Heart right ventricle (tissue), 16 donors: ENCODE measurements around the gene SHISA6. TPM values are rescaled to one million over a fixed set of nuclear protein-coding genes. Genes with fewer than 3 reads are reported as not detected.

Experiments
- ATAC-seq, 8 donors: fragments of 200-7000 bp; cut with Tn5 transposase; one replicate each; pipeline ENCODE4 v1.9.1; 2020; ENCODE audit warnings: mild to moderate bottlenecking in 8 of 8, moderate library complexity in 8 of 8, moderate number of reproducible peaks in 1 of 8
- DNase-seq, 2 donors: peaks; one replicate each; pipeline ENCODE4 v3.0.0-alpha.2; 2020
- H3K27ac ChIP-seq, 10 donors: fragments of 200-600 bp; sonication (generic) in 2 of 10; one replicate each; pipeline versions ENCODE4 v1.5.0 to v1.8.0; 2020 to 2022; ENCODE audit warnings: mild to moderate bottlenecking in 3 of 10
- H3K27me3 ChIP-seq, 7 donors: fragments of 200-600 bp; one replicate each; pipeline ENCODE4 v1.8.0; 2021 to 2022; ENCODE audit warnings: mild to moderate bottlenecking in 2 of 7
- H3K36me3 ChIP-seq, 9 donors: fragments of 200-600 bp; sonication (generic) in 1 of 9; one replicate each; pipeline versions ENCODE4 v1.5.0 to v1.8.0; 2020 to 2022; ENCODE audit warnings: mild to moderate bottlenecking in 2 of 9
- H3K4me1 ChIP-seq, 9 donors: fragments of 200-600 bp; sonication (generic) in 1 of 9; one replicate each; pipeline versions ENCODE4 v1.5.0 to v1.8.0; 2020 to 2022; ENCODE audit warnings: mild to moderate bottlenecking in 4 of 9
- H3K4me3 ChIP-seq, 10 donors: fragments of 200-600 bp; sonication (generic) in 2 of 10; one replicate each; pipeline versions ENCODE4 v1.5.0 to v1.8.0; 2020 to 2022; ENCODE audit warnings: mild to moderate bottlenecking in 7 of 10, moderate library complexity in 2 of 10
- H3K9me3 ChIP-seq, 11 donors: fragments of 200-600 bp in 10 of 11; sonication (generic) in 2 of 11; one replicate each; pipeline versions ENCODE4 v1.5.0 to v1.8.0; 2013 to 2022; ENCODE audit warnings: mild to moderate bottlenecking in 2 of 11, control low read depth in 1 of 11, moderate library complexity in 1 of 11
- WGBS, 2 donors: extraction: QIAGEN DNeasy Blood & Tissue Kit; methylation state at CpG; one replicate each; pipeline ENCODE4 v1.1.7; 2013; ENCODE audit warnings: inconsistent platforms in 1 of 2; 5-methylcytosine and 5-hydroxymethylcytosine counted together
- intact Hi-C, 10 donors: fragments of 100-400 bp; cut with DNase I; formaldehyde crosslinking; loops; one replicate each; pipeline versions ENCODE4 v1.11.1 to v1.14.2; 2022
- polyA plus RNA-seq, 2 donors: library from polyadenylated mRNA; stranded (reverse); fragments of 200-250 nt; gene quantifications; one replicate each; pipeline ENCODE4 v1.2.3, GENCODE V29; 2013
- total RNA-seq, 10 donors: library from RNA; stranded (reverse); fragmentation: NEBNext Ultra II Directional in 3 of 10; extraction: Animal tissue kit (Norgen Biotek cat#: 25700) in 3 of 10; gene quantifications; one replicate each; pipeline versions ENCODE4 v1.2.1 to v1.2.4, GENCODE V29; 2021 to 2023
- TF ChIP-seq, protein P1 (sequence below), 9 donors: fragments of 200-600 bp; sonication (generic) in 2 of 9; IDR thresholded peaks; one replicate each; pipeline versions ENCODE4 v1.5.0 to v1.8.0; 2021 to 2022; ENCODE audit warnings: antibody characterized with exemption in 9 of 9, mild to moderate bottlenecking in 5 of 9, moderate library complexity in 1 of 9
- donor health status: Arrhythmogenic right ventricular cardiomyopathy.
- donor health status: ischemic (EF 13 %, LVEDD 7.1; RV severe dilation, severe dysfunction).
- donor health status: healthy with polysubstance abuse.
- donor health status: DM: no; HTN: yes; CAD: no.
- donor health status: DM: no; HTN: no; CAD: no.
- donor health status: ischemic (EF 25% LVEDD 6.9; RV normal size, moderate dysfunction).
- donor health status: ischemic (EF 25% LVEDD 5.7; RV mildly dilated, moderate dysfunction).
- donor health status: healthy.
- donor health status: DM: yes; HTN: yes; CAD: no.
- donor health status: Ischemic cardiomyopathy.
- donor health status: ischemic (EF 35%, LVEDD 5.7; RV mildly dilated, moderate dysfunction).
- donor health status: nonischemic (EF 11% LVEDD 7.7; RV severe dilation, severe dysfunction).
- donor health status: DM: yes; HTN: yes; CAD: no.
- donor health status: PGD.
- donor health status: ischemic (EF 29% LVEDD 5.4; RV normal size, mild dysfunction).
- donor health status: nonischemic (EF 23%, LVEDD 6.1; RV moderate dilation, normal function).

The SHISA6 gene
- total and polyA plus RNA-seq, 12 donors = 0.06 to 0.66 (median 0.23) TPM

DNA sequence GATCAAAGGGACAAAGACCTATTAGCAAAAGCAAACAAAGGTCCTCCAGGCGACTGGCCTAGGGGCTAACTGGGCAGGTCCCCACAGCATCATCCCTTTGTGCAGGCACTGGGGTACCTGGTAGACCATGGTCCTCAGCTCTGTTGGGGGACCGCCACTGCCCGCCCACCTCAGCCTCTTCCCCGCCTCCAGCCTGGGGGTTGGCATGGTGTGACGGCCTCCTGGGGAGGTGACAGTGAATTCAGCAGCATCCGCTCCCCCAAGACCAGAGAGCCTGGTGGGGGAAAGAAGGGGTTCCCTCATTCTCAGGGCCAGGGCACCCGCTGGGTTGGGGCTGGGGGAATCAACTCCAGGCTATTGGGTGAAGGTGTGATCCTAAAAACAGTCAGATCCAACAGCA is 318.6 kb downstream of the SHISA6 start:
- Histone ChIP-seq H3K4me3 (no peak overlapping the region), H3K36me3 (no peaks in the 10 kb centered on the region), H3K9me3 (peaks cover 0 to 5% (median 0%) of the 10 kb centered on the region in 11 donors), H3K4me1 (no peaks in the 10 kb centered on the region), H3K27me3 (peaks cover 0 to 8% (median 0%) of the 10 kb centered on the region in 7 donors), H3K27ac (no peak overlapping the region)
- WGBS, 2 donors = 73 to 75% methylated on average over 7 of the region's 7 CpGs
- intact Hi-C loops = loop anchor here in 1 of 10 donors (10.0 kb wide), 1 partner anchor 55 kb away; no protein-coding TSS in a partner anchor
- TF ChIP-seq, protein P1, sequence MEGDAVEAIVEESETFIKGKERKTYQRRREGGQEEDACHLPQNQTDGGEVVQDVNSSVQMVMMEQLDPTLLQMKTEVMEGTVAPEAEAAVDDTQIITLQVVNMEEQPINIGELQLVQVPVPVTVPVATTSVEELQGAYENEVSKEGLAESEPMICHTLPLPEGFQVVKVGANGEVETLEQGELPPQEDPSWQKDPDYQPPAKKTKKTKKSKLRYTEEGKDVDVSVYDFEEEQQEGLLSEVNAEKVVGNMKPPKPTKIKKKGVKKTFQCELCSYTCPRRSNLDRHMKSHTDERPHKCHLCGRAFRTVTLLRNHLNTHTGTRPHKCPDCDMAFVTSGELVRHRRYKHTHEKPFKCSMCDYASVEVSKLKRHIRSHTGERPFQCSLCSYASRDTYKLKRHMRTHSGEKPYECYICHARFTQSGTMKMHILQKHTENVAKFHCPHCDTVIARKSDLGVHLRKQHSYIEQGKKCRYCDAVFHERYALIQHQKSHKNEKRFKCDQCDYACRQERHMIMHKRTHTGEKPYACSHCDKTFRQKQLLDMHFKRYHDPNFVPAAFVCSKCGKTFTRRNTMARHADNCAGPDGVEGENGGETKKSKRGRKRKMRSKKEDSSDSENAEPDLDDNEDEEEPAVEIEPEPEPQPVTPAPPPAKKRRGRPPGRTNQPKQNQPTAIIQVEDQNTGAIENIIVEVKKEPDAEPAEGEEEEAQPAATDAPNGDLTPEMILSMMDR (IDR thresholded peaks at IDR 0.05) = no peak
- ATAC-seq (no peak), DNase-seq (no peak)

DNA sequence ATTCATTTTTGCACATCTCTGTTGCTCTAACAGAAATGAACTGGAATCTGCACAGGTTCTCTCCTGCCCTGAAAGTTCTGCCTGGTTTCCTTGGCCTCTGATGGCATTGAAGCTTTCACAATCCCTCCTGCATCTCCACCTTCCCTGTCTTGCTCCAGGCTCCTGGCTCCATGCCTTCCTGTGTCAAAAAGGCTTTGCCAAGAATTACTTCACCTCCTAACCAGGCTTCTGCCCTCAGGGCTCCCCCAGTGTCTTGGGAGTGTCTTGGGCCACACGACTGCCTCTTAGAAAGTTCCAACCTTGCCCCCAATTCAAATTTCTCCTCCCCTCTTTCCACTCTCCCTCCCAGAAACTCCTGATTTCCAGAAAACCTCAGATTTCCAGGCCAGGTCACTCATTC is 320.3 kb downstream of the SHISA6 start:
- no peak overlapping the region for H3K27ac ChIP-seq
- TF ChIP-seq, protein P1 (IDR thresholded peaks at IDR 0.05) = no peak
- H3K27me3 ChIP-seq = peaks cover 0 to 8% (median 0%) of the 10 kb centered on the region in 7 donors
- 89% methylated on average over 1 of the region's 1 CpG for WGBS, 2 donors
- ATAC-seq (no peak), DNase-seq (no peak)
- H3K4me3 ChIP-seq = no peak overlapping the region
- peaks cover 0 to 5% (median 0%) of the 10 kb centered on the region in 11 donors for H3K9me3 ChIP-seq
- H3K36me3 ChIP-seq = no peaks in the 10 kb centered on the region
- H3K4me1 ChIP-seq = no peaks in the 10 kb centered on the region
- intact Hi-C loops = loop anchor here in 1 of 10 donors (10.0 kb wide), 2 partner anchors 64 to 76 kb away; no protein-coding TSS in a partner anchor

DNA sequence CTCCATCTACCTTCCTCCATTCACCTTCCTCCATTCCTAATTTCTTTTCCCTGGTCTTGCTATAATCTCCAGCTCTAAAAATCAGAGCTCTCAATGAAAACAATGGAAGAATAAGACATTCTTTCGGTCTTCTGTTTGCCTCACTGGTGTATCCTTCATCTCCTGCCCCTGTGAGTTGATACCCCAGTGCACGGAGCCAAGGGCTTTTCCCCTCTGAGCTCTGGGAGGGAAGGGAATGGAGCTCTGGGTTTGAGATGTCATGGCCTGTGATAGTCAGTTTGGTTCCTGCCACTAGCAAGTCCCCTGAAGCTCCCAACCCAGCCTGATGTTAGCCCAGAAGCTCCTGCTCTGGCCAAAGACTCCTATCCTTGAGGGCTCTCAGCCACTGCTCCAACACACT is 320.7 kb downstream of the SHISA6 start:
- no peak for DNase-seq
- Histone ChIP-seq H3K36me3 (no peaks in the 10 kb centered on the region), H3K27me3 (peaks cover 0 to 8% (median 0%) of the 10 kb centered on the region in 7 donors), H3K4me1 (no peaks in the 10 kb centered on the region), H3K4me3 (no peak overlapping the region), H3K9me3 (peaks cover 0 to 5% (median 0%) of the 10 kb centered on the region in 11 donors), H3K27ac (no peak overlapping the region)
- TF ChIP-seq, protein P1 (IDR thresholded peaks at IDR 0.05) = no peak
- intact Hi-C loops = loop anchor here in 1 of 10 donors (10.0 kb wide), 2 partner anchors 63 to 77 kb away; no protein-coding TSS in a partner anchor
- 80 to 82% methylated on average over 2 of the region's 2 CpGs for WGBS, 2 donors
- no peak for ATAC-seq

DNA sequence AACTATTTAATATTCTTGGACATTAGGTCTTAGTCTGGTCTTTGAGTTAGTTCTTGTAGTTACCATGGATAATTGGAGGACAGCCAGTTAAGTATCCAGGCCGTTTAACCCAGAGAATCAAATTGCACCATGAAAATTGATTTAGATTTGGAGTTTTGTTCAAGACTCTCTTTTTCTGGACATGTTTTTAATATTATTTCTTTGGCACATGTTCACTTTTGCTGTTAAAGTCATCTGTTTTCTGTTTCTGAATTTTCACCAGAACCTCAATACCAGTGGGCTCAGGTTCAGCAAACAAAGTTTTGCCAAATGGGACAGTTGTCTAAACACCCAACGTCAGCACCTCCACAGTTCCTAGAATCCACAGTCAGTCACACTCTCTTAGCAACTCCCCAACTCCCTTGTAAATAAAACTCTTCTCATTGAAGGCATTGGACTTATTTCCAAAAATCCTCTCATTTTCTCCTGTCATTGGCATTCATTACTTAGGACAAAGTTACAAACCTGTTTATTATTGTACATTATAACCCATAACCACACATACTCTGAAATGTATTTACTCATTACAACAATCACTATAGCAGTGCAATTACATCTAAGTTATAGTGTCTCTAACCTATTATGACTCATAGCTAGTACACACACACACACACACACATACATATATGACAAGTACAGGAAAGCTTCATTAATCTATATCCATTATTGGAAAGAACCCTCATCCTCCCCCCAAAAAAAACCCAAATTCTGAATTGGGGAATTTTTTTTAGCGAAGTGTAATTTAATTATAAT is 323.8 kb downstream of the SHISA6 start:
- no peaks in the 10 kb centered on the region for H3K9me3 ChIP-seq
- H3K36me3 ChIP-seq = no peaks in the 10 kb centered on the region
- H3K27me3 ChIP-seq = peaks cover 0 to 8% (median 0%) of the 10 kb centered on the region in 7 donors
- DNase-seq = peak in 1 of 2 donors; percentile 19
- 47 to 52% methylated on average over 3 of the region's 3 CpGs for WGBS, 2 donors
- intact Hi-C loops = loop anchor here in 1 of 10 donors (10.0 kb wide), 2 partner anchors 60 to 80 kb away; no protein-coding TSS in a partner anchor
- TF ChIP-seq, protein P1 (IDR thresholded peaks at IDR 0.05) = no peak
- H3K4me1 ChIP-seq = no peaks in the 10 kb centered on the region
- no peak overlapping the region for H3K27ac ChIP-seq
- peak in 4 of 8 donors; percentile 38 to 64 (median 60) for ATAC-seq
- H3K4me3 ChIP-seq = no peak overlapping the region
